BE2C (cell line): ENCODE measurements around the gene ASCC3. TPM values are rescaled to one million over a fixed set of nuclear protein-coding genes. Genes with fewer than 3 reads are reported as not detected.

ENCODE experiments used
- DNase-seq: peaks from one replicate; pipeline ENCODE4 v3.0.0-alpha.2; 2020
- H3K27me3 ChIP-seq: fragments of 250-450 bp; sonication (Bioruptor Pico); 2 replicates; pipeline ENCODE4 v1.5.1; 2020; ENCODE audit warnings: mild to moderate bottlenecking
- H3K36me3 ChIP-seq: fragments of 250-450 bp; sonication (Bioruptor Pico); 2 replicates; pipeline ENCODE4 v1.5.1; 2020; ENCODE audit warnings: mild to moderate bottlenecking
- H3K4me1 ChIP-seq: fragments of 250-450 bp; sonication (Bioruptor Pico); 2 replicates; pipeline ENCODE4 v1.5.1; 2020
- H3K4me3 ChIP-seq: 2 replicates; pipeline ENCODE4 v1.5.1; 2011; ENCODE audit warnings: low read depth, low read length
- H3K9me3 ChIP-seq: fragments of 250-450 bp; sonication (Bioruptor Pico); 2 replicates; pipeline ENCODE4 v1.5.1; 2020
- polyA plus RNA-seq: library from polyadenylated mRNA; unstranded; fragments of >200 nt; gene quantifications from one replicate; pipeline ENCODE4 v1.2.1, GENCODE V29; 2012; ENCODE audit warnings: low read depth, missing spikeins; ENCODE audit not compliant: insufficient read length, insufficient read depth
- TF ChIP-seq, protein P1 (sequence below): IDR thresholded peaks from 2 replicates; pipeline ENCODE4 v1.5.1; 2012; ENCODE audit warnings: mild to moderate bottlenecking, low read depth, low read length

The ASCC3 gene, protein sequence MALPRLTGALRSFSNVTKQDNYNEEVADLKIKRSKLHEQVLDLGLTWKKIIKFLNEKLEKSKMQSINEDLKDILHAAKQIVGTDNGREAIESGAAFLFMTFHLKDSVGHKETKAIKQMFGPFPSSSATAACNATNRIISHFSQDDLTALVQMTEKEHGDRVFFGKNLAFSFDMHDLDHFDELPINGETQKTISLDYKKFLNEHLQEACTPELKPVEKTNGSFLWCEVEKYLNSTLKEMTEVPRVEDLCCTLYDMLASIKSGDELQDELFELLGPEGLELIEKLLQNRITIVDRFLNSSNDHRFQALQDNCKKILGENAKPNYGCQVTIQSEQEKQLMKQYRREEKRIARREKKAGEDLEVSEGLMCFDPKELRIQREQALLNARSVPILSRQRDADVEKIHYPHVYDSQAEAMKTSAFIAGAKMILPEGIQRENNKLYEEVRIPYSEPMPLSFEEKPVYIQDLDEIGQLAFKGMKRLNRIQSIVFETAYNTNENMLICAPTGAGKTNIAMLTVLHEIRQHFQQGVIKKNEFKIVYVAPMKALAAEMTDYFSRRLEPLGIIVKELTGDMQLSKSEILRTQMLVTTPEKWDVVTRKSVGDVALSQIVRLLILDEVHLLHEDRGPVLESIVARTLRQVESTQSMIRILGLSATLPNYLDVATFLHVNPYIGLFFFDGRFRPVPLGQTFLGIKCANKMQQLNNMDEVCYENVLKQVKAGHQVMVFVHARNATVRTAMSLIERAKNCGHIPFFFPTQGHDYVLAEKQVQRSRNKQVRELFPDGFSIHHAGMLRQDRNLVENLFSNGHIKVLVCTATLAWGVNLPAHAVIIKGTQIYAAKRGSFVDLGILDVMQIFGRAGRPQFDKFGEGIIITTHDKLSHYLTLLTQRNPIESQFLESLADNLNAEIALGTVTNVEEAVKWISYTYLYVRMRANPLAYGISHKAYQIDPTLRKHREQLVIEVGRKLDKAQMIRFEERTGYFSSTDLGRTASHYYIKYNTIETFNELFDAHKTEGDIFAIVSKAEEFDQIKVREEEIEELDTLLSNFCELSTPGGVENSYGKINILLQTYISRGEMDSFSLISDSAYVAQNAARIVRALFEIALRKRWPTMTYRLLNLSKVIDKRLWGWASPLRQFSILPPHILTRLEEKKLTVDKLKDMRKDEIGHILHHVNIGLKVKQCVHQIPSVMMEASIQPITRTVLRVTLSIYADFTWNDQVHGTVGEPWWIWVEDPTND (N-terminal part only)
- 13.0 TPM for polyA plus RNA-seq

DNA sequence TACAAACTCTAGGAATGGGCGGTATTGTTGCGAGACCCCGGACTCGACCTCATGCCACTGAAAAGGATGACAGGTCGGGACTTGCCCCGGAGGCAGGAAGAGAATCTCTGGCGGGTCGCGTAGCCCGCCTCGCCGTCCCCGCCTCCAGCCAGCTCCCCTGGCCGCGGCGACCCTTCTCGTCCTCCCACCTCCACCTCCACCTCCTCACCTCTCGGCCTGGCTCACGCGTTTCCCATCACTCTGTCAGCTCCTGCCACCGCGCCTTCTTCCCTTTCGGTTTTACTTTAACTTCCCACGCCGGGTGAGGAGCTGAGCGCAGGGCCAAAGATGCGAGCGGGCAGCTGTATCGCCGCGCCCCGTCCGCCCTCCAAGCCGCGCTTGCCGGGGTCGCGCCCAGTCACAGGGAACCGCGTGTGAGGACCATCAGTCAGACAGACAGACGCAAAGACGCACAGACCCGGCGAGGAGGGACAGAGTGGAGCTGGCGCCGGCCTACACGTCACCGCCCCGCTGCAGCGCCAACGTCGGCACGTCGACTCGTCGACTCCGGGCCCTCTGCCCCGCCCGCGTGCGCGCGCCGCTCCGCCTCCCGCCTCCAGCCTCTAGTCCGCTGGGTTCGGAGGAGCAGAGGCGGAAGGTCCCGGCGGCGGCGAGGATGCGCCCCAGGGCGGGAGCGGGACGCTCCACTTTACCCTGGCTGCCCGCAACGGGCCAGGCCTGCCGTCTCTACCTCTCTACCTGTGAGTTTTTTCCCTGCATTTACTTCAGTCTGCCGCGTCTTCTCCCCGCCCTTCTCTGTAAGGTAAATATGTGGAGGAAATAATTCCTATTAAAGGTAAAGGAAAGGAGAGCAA, at the start of gene ASCC3:
Gene ASCC3, minus strand, starts transcription at position 477 of the 854 bp plus-strand sequence. CDS start 13,332 bp downstream, outside the sequence.
- Histone ChIP-seq H3K4me1 (no peaks in the 10 kb centered on the region), H3K27me3 (no peaks in the 10 kb centered on the region), H3K4me3 (peak within 1 kb of the TSS; percentile 69), H3K36me3 (no peaks in the 10 kb centered on the region), H3K9me3 (no peaks in the 10 kb centered on the region)
- peak; percentile 95 for DNase-seq
- TF ChIP-seq, protein P1, sequence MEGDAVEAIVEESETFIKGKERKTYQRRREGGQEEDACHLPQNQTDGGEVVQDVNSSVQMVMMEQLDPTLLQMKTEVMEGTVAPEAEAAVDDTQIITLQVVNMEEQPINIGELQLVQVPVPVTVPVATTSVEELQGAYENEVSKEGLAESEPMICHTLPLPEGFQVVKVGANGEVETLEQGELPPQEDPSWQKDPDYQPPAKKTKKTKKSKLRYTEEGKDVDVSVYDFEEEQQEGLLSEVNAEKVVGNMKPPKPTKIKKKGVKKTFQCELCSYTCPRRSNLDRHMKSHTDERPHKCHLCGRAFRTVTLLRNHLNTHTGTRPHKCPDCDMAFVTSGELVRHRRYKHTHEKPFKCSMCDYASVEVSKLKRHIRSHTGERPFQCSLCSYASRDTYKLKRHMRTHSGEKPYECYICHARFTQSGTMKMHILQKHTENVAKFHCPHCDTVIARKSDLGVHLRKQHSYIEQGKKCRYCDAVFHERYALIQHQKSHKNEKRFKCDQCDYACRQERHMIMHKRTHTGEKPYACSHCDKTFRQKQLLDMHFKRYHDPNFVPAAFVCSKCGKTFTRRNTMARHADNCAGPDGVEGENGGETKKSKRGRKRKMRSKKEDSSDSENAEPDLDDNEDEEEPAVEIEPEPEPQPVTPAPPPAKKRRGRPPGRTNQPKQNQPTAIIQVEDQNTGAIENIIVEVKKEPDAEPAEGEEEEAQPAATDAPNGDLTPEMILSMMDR = no peak

DNA sequence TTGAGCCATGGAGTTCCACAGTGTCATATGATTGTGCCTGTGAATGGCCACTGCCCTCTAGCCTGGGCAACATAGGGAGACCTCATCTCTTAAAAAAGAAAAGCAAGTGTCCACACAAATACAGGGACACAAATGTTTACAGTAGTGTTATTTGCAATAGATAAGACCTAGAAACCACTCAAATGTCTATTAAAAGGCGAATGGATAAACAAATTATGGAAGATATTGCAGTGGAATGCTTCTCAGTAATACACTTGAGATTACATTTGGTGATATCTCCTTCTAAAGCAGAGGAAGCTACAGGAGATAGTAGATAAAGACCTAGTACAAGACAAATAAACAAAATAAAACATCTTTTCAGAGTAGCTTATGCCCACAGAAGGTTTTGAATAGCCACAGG, 44.6 kb upstream of the ASCC3 start:
- TF ChIP-seq, protein P1 = no peak
- H3K4me3 ChIP-seq = no peak overlapping the region
- H3K9me3 ChIP-seq = no peaks in the 10 kb centered on the region
- H3K27me3 ChIP-seq = no peaks in the 10 kb centered on the region
- no peak for DNase-seq
- no peaks in the 10 kb centered on the region for H3K4me1 ChIP-seq
- no peaks in the 10 kb centered on the region for H3K36me3 ChIP-seq

DNA sequence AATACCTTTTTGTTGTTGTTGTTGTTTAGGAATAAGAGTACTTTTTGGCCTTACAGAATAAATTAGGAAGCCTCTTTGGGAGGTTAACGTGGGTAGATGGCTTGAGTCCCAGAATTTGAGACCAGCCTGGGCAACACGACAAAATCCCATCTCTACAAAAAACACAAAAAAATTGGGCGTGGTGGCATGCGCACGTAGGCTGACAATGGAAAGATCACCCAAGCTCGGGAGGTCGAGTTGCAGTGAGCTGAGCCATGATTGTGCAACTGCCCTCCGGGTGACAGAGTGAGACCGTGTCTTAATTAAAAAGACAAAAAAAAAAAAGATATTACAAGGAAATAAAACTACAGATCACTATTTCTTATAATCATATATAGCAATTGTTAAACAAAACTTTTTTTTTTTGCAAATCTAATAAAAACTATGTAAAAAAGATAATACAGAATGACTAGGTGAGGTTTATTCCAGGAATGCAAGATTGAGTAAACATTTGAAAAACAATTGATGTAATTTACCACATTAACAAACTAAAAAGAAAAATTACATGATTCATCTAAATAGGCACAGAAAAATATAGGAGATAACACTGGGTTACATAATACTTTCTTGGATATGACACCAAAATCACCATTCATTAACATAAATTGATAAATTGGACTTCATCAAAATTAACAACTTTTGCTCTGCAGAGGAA, 43.6 kb upstream of the ASCC3 start:
- H3K4me3 ChIP-seq = no peak overlapping the region
- DNase-seq = no peak
- H3K27me3 ChIP-seq = no peaks in the 10 kb centered on the region
- no peaks in the 10 kb centered on the region for H3K36me3 ChIP-seq
- no peaks in the 10 kb centered on the region for H3K9me3 ChIP-seq
- TF ChIP-seq, protein P1 = no peak
- no peaks in the 10 kb centered on the region for H3K4me1 ChIP-seq

DNA sequence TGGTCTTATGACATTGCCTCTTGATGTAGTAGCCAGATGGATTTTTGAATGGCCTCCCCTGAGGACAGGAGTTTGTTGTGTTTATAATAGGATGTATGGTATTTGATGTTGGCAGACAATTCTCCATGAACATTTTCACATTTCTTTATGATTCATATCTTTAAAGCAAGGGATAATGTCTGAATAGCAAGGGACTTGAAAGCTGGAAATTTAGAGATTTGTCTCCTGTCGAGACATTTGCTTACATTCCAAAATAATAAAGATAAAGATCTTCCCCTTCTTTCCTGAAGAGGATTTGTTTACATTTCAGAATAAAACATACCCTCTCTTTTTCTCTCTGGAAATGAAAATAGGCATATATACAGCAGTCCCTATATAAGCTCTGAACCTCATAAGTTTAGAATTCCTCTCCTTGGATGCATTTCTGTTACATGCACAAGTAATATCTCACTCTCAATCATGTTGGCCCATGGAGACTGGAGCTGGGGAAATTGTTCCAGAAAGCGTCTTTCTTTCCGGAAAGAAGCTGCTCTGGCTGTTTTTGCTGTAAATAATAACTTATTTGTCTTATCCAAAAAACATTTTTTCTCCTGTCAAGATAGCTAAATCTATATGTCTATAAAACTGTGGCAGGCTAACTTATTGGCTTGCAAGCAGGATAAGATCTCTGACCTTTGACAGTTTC, 42.5 kb upstream of the ASCC3 start:
- H3K27me3 ChIP-seq = no peaks in the 10 kb centered on the region
- TF ChIP-seq, protein P1 = no peak
- no peaks in the 10 kb centered on the region for H3K9me3 ChIP-seq
- H3K4me3 ChIP-seq = no peak overlapping the region
- DNase-seq = no peak
- H3K36me3 ChIP-seq = no peaks in the 10 kb centered on the region
- H3K4me1 ChIP-seq = no peaks in the 10 kb centered on the region
